Activated naive CD8-positive, alpha-beta T cell treated with anti-CD3 and anti-CD28 coated beads, Interleukin-2, amount 50 U/mL, for 16 hours (primary cell): Measurements from ENCODE around the gene CTTN.
"Not testable (repeated sequence)": the region's sequence is repeated elsewhere in the genome, so short reads cannot be mapped to it uniquely, and the experiment has no call there.

Source experiments
- DNase-seq: peaks from one replicate; pipeline ENCODE4 v3.0.0-alpha.2; 2020; ENCODE audit warnings: low read depth, low spot score

Gene CTTN

GRCh38 chr11:70454197-70454767 lies 56.0 kb downstream of the CTTN start:
- no peak for DNase-seq

- DNase-seq = not testable (repeated sequence)
Measured at GRCh38 chr11:70454811-70455210, 56.5 kb downstream of the CTTN start.

- no peak for DNase-seq
Measured at GRCh38 chr11:70455354-70455753, 57.0 kb downstream of the CTTN start.

GRCh38 chr11:70456921-70457532 lies 58.7 kb downstream of the CTTN start:
- DNase-seq = no peak

GRCh38 chr11:70458736-70459135 lies 60.4 kb downstream of the CTTN start:
- DNase-seq = no peak

- no peak for DNase-seq
Measured at GRCh38 chr11:70460111-70460510, 61.8 kb downstream of the CTTN start.

GRCh38 chr11:70460964-70461363 lies 62.6 kb downstream of the CTTN start:
- DNase-seq = no peak

GRCh38 chr11:70462818-70463477 lies 64.6 kb downstream of the CTTN start:
- DNase-seq = no peak

- DNase-seq = no peak
Measured at GRCh38 chr11:70463478-70464255, 65.3 kb downstream of the CTTN start.

GRCh38 chr11:70464509-70465361 lies 66.4 kb downstream of the CTTN start:
- no peak for DNase-seq

- DNase-seq = no peak
Measured at GRCh38 chr11:70466154-70466553, 67.8 kb downstream of the CTTN start.

GRCh38 chr11:70466596-70466995 lies 68.3 kb downstream of the CTTN start:
- DNase-seq = no peak

GRCh38 chr11:70467201-70468085 lies 69.1 kb downstream of the CTTN start:
- no peak for DNase-seq

- no peak for DNase-seq
Measured at GRCh38 chr11:70468256-70469195, 70.2 kb downstream of the CTTN start.

GRCh38 chr11:70470127-70470526 lies 71.8 kb downstream of the CTTN start:
- DNase-seq = no peak

- no peak for DNase-seq
Measured at GRCh38 chr11:70471254-70471653, 72.9 kb downstream of the CTTN start.

- no peak for DNase-seq
Measured at GRCh38 chr11:70472240-70472639, 73.9 kb downstream of the CTTN start.

- no peak for DNase-seq
Measured at GRCh38 chr11:70473186-70473872, 75.0 kb downstream of the CTTN start.
